Memory B cell (primary cell): Measurements from ENCODE around the gene NAT16.

ENCODE experiments used
- ATAC-seq: fragments of 150-1000 bp; cut with Tn5 transposase; 2 replicates; pipeline ENCODE4 v1.10.0; 2021; ENCODE audit warnings: low read depth, mild to moderate bottlenecking, moderate library complexity
- DNase-seq, 2 donors: peaks; one replicate each; pipeline ENCODE4 v3.0.0; 2022; ENCODE audit warnings: low spot score in 2 of 2
- H3K27ac Mint-ChIP-seq: one replicate; pipeline ENCODE4 v1.8.0; 2022; ENCODE audit warnings: mild to moderate bottlenecking, moderate library complexity, mixed read lengths
- H3K27me3 Mint-ChIP-seq: one replicate; pipeline ENCODE4 v1.8.0; 2022; ENCODE audit warnings: mixed read lengths
- H3K36me3 Mint-ChIP-seq: one replicate; pipeline ENCODE4 v1.8.0; 2022; ENCODE audit warnings: mild to moderate bottlenecking, mixed read lengths
- H3K4me1 Mint-ChIP-seq: one replicate; pipeline ENCODE4 v1.8.0; 2022; ENCODE audit warnings: mixed read lengths
- H3K4me3 Mint-ChIP-seq: one replicate; pipeline ENCODE4 v1.8.0; 2022; ENCODE audit warnings: mild to moderate bottlenecking, moderate library complexity, mixed read lengths
- H3K9me3 Mint-ChIP-seq: one replicate; pipeline ENCODE4 v1.8.0; 2022; ENCODE audit warnings: mixed read lengths

NAT16 gene

DNA sequence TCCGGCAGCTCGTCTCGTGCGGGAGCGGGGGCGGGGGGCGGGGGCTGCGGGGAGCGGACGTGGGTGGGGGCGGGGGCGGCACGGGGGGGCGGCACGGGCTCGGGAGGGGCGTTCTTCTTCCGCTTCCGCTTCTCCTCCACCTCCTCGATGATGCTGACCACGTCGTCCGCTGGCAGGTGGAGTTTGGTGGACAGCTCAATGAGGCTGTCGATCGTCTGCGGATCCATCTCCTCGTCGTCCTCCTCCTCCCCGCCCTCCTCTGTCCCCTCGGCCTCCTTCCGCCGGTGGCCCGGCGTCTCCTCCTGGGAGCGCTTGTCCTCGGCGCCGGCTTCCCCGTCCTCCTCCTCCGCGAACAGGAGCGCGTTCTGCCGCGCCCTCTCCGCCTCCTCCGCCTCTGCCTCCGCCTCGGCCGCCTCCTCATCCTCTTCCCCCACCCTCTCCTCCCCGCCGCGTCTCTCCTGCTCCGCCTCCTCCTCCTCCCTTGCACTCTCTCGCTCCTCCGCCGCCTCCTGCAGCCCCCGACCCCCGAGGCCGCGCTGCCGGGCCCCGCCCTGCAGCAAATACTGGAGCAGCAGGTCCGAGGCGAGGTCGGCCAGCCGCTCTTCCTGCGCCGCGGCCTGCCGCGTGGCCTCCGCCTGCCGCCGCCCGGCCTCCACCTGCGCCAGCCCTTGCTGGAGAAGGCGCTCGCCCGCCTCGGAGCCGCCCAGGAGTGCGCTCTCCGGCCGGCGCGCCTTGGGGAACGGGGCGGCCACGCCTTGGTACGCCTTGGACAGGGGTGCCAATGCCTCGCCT is 16.6 kb downstream of the NAT16 start:
- no peak for ATAC-seq
- Mint-ChIP-seq H3K27me3 (peaks cover 22% of the 10 kb centered on the region), H3K36me3 (peaks cover 17% of the 10 kb centered on the region)

DNA sequence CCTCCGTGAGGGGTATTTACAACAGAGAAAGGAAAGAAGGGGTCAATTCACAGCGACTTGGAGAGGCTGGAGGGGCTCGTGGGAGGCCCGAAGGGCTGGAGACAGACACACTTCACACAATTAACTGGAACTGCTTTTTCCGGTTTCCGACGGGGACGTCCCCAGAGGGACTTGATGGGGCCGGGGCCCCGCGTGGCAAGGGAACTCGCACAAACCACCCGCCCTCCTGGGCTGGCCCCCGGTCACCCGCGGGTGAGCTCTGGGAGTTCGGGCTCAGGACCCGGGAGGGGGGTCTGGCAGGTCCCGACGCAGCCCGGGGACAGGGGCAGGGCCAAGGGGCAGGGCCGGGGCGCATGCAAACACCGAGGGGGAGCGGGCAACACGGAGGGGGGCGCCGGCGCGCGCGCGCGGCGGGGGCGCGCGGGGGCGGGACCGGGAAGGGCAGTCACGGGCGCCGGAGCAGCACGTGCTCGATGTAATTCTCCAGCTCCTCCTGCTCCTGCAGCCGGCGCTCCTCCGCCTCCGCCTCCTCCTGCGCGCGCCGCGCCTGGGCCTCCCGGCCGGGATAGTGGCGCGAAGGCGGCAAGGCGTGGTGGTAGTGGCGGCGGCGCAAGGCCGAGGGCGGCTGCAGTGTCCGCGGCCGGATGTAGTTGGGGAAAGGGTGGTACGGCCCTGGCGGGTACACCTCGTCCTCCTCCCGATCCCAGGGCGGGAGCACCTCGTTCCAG is 17.4 kb downstream of the NAT16 start:
- no peak for ATAC-seq
- Mint-ChIP-seq H3K9me3 (peaks cover 2% of the 10 kb centered on the region), H3K36me3 (peaks cover 20% of the 10 kb centered on the region), H3K27ac (no peak overlapping the region), H3K4me1 (peaks cover 11% of the 10 kb centered on the region), H3K27me3 (peaks cover 18% of the 10 kb centered on the region), H3K4me3 (peak overlapping the region; percentile 72)
- DNase-seq, result peak in 1 of 2 donors; percentile 35

More for the DNA sequence above, 16.6 kb downstream of the NAT16 start:
- H3K27ac Mint-ChIP-seq, result no peak overlapping the region
- peaks cover 14% of the 10 kb centered on the region for H3K4me1 Mint-ChIP-seq
- peaks cover 2% of the 10 kb centered on the region for H3K9me3 Mint-ChIP-seq
- H3K4me3 Mint-ChIP-seq, result peak overlapping the region; percentile 82
- DNase-seq, result peak in 1 of 2 donors; percentile 35

DNA sequence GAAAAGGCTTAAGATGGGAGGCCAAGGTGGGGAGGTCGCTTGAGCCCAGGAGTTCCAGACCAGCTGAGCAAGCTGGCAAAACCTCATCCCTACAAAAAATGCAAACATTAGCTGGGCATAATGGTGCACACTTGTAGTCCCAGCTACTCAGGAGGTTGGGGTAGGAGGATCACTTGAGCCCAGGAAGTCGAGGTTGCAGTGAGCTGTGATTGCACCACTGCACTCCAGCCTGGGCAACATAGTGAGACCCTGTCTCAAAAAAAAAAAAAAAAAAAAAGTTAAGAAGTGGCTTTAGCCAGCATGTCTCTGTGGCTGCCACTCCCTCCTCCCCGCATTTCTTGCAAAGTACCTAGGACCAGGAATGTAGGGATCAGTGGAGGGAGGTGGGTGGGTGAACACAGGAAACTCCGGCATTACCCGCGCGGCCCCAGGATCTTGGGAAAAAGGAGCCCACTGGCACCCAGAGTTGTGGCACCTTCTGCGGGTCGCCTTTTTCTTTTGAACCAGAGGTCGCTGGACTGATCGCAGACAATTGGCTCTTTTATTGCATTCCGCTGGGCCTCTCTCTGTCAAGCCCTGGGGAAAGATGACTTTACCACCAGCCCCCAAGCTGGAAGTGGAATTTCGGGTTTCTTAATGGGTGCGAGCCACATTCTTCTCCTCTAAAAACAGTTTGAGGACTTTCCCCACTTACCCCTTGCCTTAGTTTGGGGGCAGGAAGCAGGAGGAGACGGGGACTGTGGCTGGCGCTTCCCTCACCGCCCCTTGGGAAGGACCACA is 18.2 kb downstream of the NAT16 start:
- DNase-seq (no peak), ATAC-seq (no peak)
- Mint-ChIP-seq H3K27ac (no peak overlapping the region), H3K4me1 (peaks cover 9% of the 10 kb centered on the region), H3K36me3 (peaks cover 21% of the 10 kb centered on the region), H3K4me3 (peak overlapping the region; percentile 72), H3K9me3 (peaks cover 2% of the 10 kb centered on the region), H3K27me3 (peaks cover 10% of the 10 kb centered on the region)

DNA sequence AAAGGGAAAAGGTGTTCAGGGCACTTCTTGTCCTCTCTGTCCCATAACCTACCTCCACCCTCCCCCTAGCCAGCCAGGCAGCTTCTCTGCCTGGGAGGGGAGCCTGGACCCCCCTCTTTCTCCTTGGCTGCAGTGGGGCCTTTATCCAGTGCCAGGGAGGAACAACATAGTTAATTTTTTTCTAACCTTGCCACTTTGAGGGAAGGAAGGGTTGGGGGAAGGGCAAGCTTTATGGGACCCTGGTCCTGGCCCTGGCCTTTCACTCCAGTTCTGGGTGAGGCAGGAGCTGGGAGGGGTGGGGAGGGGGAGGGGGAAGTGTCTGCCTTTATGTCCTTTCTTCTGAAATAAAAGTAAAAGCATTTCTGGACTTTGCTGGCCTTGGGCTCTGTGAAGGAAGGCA is 19.2 kb downstream of the NAT16 start:
- no peak for ATAC-seq
- peak overlapping the region; percentile 39 for H3K4me3 Mint-ChIP-seq
- peaks cover 2% of the 10 kb centered on the region for H3K9me3 Mint-ChIP-seq
- no peak overlapping the region for H3K27ac Mint-ChIP-seq
- DNase-seq, result no peak
- H3K27me3 Mint-ChIP-seq, result peaks cover 4% of the 10 kb centered on the region
- H3K4me1 Mint-ChIP-seq, result peaks cover 7% of the 10 kb centered on the region
- peaks cover 22% of the 10 kb centered on the region for H3K36me3 Mint-ChIP-seq

DNA sequence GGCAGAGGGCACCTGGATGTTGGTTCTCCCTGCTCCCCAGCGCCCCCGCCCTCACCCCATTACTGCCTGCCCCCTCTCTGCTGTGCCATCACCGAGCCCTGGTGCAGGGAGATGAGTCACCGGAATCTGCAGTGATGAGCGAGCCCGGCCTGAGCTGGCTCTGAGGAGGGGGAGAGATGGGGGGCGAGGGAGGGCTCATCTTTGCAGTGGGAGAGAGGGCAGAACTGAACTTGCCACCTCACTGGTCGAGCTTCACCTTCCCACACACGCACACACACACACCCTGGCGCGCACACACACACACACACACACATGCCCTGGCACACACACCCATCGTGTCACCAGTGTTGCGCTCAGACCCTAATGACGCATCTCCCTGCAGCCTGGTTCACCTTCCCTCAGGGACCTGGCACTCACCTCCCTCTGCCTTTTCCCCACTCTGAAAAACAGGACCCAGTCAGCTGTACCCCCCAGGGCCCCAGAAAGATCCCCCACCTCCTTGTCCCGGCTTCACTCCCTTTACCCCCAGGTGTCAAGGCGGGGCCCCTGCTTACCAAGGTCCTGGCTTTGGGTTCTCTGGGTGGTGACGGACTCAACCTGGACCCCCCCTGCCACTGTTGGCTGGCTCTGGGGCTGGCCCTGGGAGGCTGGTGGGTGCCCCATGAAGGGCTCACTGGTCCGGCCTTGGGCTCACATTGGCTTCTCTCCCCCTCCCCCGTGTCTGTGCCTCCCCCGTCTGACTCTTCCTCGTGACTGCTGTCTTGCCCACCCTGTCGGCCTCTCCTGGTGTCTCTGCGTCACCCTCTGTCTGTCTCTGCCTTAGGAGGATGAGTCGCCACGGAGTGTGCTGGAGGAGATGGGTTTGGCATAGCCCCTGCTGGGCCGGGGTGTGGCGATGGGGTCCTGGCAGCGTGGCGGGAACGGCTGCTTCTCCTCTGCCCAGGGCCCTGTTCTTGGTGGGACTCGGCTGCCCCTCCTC is 20.1 kb downstream of the NAT16 start:
- peaks cover 10% of the 10 kb centered on the region for H3K4me1 Mint-ChIP-seq
- no peak overlapping the region for H3K27ac Mint-ChIP-seq
- H3K36me3 Mint-ChIP-seq, result peaks cover 20% of the 10 kb centered on the region
- ATAC-seq, result no peak
- no peak for DNase-seq
- H3K9me3 Mint-ChIP-seq, result no peaks in the 10 kb centered on the region
- no peak overlapping the region for H3K4me3 Mint-ChIP-seq
- no peaks in the 10 kb centered on the region for H3K27me3 Mint-ChIP-seq

DNA sequence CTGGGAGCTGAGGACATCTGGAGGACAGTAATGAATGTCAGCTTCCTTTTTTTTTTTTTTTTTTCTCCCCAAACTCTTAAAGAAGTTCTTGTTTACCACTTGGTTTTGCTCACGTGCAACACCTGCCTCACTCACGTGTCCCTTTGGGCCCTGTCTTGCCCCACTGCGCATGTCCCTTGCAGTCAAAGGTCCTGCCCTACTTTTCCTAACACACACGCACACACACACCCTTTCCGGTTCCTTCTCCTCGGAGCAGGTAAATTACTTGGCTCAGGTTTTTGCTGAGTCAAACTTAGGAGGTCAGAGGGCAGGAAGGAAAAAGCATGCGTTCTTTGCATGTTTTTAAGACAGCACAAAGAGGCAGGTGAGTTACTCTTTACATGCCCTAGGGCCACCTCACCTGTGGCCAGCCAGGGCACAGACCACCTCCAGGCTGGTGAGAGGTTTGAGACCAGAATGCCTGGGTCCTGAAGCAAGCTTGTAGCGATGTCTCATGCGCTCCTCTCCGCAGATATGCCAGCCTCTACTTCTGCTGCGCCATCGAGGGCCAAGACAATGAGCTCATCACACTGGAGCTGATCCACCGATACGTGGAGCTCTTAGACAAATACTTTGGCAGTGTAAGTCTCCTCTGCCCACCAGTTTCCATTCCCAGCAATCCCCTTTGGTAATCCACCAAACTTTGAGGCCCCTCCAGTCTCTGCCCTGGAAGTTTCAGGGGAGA is 23.1 kb downstream of the NAT16 start:
- Mint-ChIP-seq H3K27me3 (no peaks in the 10 kb centered on the region), H3K9me3 (no peaks in the 10 kb centered on the region), H3K4me3 (no peak overlapping the region), H3K36me3 (peaks cover 20% of the 10 kb centered on the region), H3K27ac (no peak overlapping the region), H3K4me1 (peaks cover 15% of the 10 kb centered on the region)
- DNase-seq, result no peak
- ATAC-seq, result no peak

DNA sequence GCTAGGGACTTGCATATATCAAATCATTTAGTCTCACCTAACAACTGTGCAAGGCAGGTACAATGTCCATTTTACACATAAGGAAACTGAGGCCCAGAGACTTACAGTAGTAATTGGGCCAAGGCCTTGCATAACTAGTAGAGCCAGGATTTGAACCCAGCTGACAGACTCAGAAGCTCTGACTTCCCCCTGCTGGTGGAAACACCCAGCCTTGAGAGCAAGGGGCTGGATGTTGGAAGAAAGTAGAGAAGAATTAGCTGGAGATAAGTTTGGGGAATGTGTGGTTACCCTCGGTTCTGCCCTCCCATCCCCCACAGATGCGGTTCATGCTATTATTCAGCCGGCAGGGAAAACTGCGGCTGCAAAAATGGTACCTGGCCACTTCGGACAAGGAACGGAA is 23.8 kb downstream of the NAT16 start:
- no peak for DNase-seq
- no peaks in the 10 kb centered on the region for H3K27me3 Mint-ChIP-seq
- no peak for ATAC-seq
- peaks cover 20% of the 10 kb centered on the region for H3K36me3 Mint-ChIP-seq
- no peaks in the 10 kb centered on the region for H3K9me3 Mint-ChIP-seq
- peaks cover 15% of the 10 kb centered on the region for H3K4me1 Mint-ChIP-seq
- H3K27ac Mint-ChIP-seq, result no peak overlapping the region
- H3K4me3 Mint-ChIP-seq, result no peak overlapping the region

DNA sequence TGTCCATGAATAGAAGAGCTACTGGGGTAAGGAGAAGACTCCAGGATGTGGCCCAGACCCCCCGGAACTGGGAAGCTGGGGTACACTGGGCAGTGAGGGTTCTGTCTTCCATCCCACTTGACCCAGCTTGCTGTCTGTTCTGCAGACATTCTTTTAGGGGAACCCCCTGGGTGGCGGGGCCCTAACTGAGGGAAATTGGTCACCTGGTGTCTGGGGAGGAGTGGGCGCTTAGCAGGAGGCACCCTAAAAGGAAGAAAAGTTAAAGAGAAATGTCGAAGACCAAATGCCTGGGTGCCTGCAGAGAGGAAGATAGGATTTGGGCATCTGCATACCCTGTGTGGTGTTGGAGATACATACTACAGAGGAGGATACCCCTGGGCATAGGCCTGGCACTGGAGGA is 24.8 kb downstream of the NAT16 start:
- H3K36me3 Mint-ChIP-seq, result peaks cover 17% of the 10 kb centered on the region
- H3K4me1 Mint-ChIP-seq, result peaks cover 15% of the 10 kb centered on the region
- peak overlapping the region; percentile 87 for H3K4me3 Mint-ChIP-seq
- no peaks in the 10 kb centered on the region for H3K9me3 Mint-ChIP-seq
- ATAC-seq, result no peak
- H3K27ac Mint-ChIP-seq, result no peak overlapping the region
- peaks cover 2% of the 10 kb centered on the region for H3K27me3 Mint-ChIP-seq
- DNase-seq, result no peak

DNA sequence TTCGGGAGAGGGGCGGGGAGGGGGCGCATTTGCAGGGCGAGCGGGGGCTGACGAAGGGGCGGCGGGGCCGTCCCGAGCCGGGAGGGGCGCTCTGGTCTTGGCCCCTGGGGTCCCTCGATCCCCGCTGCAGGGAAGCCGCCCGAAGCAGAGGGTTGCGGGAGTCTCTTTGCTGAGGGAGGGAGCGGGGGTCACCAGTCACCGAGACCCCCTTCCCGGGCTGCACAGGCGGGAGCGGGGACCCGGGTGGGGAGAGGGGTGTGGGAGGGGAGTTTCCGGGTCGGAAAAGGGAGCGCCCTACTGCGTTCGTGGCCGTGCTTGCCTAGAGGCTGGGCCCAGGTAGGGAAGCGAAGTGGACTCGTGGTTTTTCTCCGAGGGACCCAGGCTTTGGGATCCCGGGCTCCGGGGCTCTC is 25.4 kb downstream of the NAT16 start:
- Mint-ChIP-seq H3K9me3 (no peaks in the 10 kb centered on the region), H3K36me3 (peaks cover 12% of the 10 kb centered on the region), H3K4me3 (peak overlapping the region; percentile 87), H3K27ac (no peak overlapping the region), H3K4me1 (peaks cover 15% of the 10 kb centered on the region), H3K27me3 (peaks cover 2% of the 10 kb centered on the region)
- ATAC-seq, result peak; percentile 14
- DNase-seq, result no peak

DNA sequence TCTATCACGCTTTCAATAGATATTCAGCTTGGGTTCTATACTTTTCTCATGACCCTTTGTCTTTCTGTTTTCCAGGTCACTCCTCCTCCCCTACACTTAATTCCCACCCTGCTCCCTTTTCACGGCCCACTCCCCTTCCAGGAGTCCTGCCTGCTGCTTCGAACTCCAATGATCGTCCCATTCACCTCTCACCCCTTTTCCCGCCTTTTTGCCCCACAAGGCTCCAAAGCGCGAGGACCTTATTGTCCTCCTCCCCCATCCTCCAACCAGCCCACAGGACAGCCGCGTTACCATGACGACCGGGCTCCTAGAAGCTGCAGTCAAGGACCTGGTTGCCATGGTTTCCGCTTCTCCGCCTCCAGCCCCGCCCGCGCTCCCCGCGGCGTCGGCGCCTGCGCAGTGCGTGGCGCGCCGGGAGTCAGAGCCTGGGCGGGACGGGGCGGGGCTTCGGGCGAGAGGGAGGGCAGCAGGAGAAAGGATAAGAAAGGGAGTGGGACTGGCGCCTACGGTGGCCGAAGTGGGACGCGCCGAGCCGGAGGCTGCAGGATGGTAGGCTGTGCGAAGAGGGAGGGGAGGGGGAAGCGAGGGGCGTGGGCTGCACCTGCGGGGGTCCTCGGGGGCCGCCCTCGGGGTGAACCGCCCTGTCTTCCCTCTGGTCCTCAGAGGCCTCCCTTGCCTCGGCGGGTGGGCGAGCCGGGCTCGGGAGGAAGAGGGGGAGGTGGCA is 26.0 kb downstream of the NAT16 start, which contains the start of gene AP1S1:
Gene AP1S1 (plus strand): TSS at position 508 of the 724 bp plus-strand sequence. CDS start 39 bp downstream, at position 547.
- H3K4me3 Mint-ChIP-seq, result peak within 1 kb of the TSS; percentile 87
- no peaks in the 10 kb centered on the region for H3K9me3 Mint-ChIP-seq
- peaks cover 7% of the 10 kb centered on the region for H3K36me3 Mint-ChIP-seq
- peaks cover 6% of the 10 kb centered on the region for H3K27me3 Mint-ChIP-seq
- peak within 1 kb of the TSS; percentile 82 for H3K27ac Mint-ChIP-seq
- peaks cover 15% of the 10 kb centered on the region for H3K4me1 Mint-ChIP-seq
- DNase-seq, result peak; percentile 79 to 84
- peak; percentile 92 for ATAC-seq

DNA sequence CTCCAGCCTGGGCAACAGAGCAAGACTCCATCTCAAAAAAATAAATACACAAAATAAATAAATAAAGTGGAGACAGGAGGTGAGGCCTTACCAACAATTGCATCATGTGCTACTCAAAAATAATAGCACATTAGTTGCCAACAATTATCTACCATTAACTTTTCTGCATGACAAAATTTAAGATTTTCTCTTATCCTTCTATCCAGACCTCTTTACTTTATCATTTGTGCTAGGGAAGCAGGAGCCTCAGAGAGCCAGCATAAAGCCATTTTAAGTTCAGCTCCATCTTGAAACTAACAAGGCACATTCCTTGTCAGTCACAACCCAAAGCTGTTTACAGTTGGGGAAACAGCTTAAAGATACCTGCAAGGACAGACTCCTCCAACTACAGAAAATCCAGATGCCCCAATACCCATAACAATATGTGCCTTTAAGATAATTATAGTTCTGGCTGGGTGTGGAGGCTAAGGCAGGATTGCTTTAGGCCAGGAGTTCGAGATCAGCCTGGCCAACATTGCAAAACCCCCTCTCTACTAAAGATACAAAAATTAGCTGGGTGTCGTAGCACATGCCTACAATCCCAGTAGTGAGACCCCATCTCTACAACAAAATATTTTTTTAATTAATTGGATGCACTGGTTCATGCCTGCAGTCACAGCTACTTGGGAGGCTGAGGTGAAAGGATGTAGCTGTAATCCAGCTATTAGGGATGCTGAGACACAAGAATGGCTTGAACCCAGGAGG is 28.0 kb downstream of the NAT16 start:
- peaks cover 2% of the 10 kb centered on the region for H3K36me3 Mint-ChIP-seq
- H3K27ac Mint-ChIP-seq, result no peak overlapping the region
- H3K4me1 Mint-ChIP-seq, result peaks cover 15% of the 10 kb centered on the region
- ATAC-seq (no peak), DNase-seq (no peak)
- no peak overlapping the region for H3K4me3 Mint-ChIP-seq
- peaks cover 10% of the 10 kb centered on the region for H3K27me3 Mint-ChIP-seq
- H3K9me3 Mint-ChIP-seq, result no peaks in the 10 kb centered on the region
